H1 (cell line): ENCODE results near the gene OR10J4.

Experiments used
- CBX5 ChIP-seq: fragments of 300-800, 300-1000 bp; sonication (generic); IDR thresholded peaks from 2 replicates; pipeline ENCODE4 v1.7.1; 2016; ENCODE audit warnings: antibody characterized with exemption, low read length, low read depth
- MAFK ChIP-seq: IDR thresholded peaks from 2 replicates; pipeline ENCODE4 v1.6.1; 2012; ENCODE audit warnings: low read depth, mild to moderate bottlenecking, improper control_type of control experiment, low read length
- POLR2AphosphoS5 ChIP-seq: IDR thresholded peaks from 2 replicates; pipeline ENCODE4 v1.6.1; 2011; ENCODE audit warnings: low read depth, low read length
- RBBP5 ChIP-seq: IDR thresholded peaks from 2 replicates; pipeline ENCODE4 v1.7.1; 2012; ENCODE audit warnings: low read depth, mild to moderate bottlenecking, inconsistent platforms, low read length, moderate library complexity, borderline replicate concordance
- SIN3A ChIP-seq, 2 experiments: IDR thresholded peaks in 1 of 2; conservative IDR thresholded peaks in 1 of 2; 2 replicates each; pipeline ENCODE4 v1.6.1; 2011 to 2012; ENCODE audit warnings: low read length in 2 of 2, improper control_type of control experiment in 1 of 2, low read depth in 1 of 2, mild to moderate bottlenecking in 1 of 2
- SP2 ChIP-seq: IDR thresholded peaks from 2 replicates; pipeline ENCODE4 v1.6.1; 2012; ENCODE audit warnings: mild to moderate bottlenecking, low read length, inconsistent platforms
- SRF ChIP-seq: IDR thresholded peaks from 2 replicates; pipeline ENCODE4 v1.6.1; 2011; ENCODE audit warnings: mild to moderate bottlenecking, low read depth, low read length, moderate library complexity
- ZNF274 ChIP-seq: IDR thresholded peaks from 2 replicates; pipeline ENCODE4 v1.7.0; 2012; ENCODE audit warnings: low read length, borderline replicate concordance; ENCODE audit errors: extremely low read depth
- TF ChIP-seq, protein P1 (sequence below), 3 experiments: IDR thresholded peaks; 1 replicate in 2 of 3; 2 replicates in 1 of 3; pipeline versions ENCODE4 v1.5.1 to v1.6.1; 2011; ENCODE audit warnings: low read length in 3 of 3, mild to moderate bottlenecking in 3 of 3, inconsistent platforms in 2 of 3, low read depth in 1 of 3, moderate library complexity in 1 of 3; ENCODE audit not compliant: insufficient read depth in 1 of 3; ENCODE audit errors: control extremely low read depth in 1 of 3
- TF ChIP-seq, protein P2 (sequence below): IDR thresholded peaks from 2 replicates; pipeline ENCODE4 v1.6.1; 2012; ENCODE audit warnings: low read length, inconsistent platforms

DNA sequence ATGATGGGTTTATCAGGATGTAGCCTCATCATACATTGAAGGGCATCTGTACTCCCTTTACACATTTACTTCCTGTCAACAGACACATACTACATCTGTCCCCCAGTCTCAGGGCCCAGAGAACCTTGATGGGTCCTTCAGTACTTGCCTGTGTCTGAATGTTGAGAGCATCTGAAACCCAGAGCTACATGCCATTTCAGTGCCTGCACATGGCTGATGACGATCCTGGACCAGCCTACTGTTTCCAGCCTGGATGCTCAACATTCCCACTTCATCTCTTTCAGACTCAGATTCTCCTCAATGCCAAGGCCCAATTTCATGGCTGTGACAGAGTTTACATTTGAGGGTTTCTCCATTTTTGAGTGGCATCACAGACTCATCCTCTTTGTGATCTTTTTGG is at the start of gene OR10J4:
- TF ChIP-seq, protein P1, sequence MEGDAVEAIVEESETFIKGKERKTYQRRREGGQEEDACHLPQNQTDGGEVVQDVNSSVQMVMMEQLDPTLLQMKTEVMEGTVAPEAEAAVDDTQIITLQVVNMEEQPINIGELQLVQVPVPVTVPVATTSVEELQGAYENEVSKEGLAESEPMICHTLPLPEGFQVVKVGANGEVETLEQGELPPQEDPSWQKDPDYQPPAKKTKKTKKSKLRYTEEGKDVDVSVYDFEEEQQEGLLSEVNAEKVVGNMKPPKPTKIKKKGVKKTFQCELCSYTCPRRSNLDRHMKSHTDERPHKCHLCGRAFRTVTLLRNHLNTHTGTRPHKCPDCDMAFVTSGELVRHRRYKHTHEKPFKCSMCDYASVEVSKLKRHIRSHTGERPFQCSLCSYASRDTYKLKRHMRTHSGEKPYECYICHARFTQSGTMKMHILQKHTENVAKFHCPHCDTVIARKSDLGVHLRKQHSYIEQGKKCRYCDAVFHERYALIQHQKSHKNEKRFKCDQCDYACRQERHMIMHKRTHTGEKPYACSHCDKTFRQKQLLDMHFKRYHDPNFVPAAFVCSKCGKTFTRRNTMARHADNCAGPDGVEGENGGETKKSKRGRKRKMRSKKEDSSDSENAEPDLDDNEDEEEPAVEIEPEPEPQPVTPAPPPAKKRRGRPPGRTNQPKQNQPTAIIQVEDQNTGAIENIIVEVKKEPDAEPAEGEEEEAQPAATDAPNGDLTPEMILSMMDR (IDR thresholded peaks at IDR 0.05; ENCODE audit: control extremely low read depth in 1 of 3, insufficient read depth in 1 of 3, low read depth in 1 of 3, low read length in 3 of 3), result no peak
- no peak for TF ChIP-seq SP2
- no peak for TF ChIP-seq CBX5
- no peak for TF ChIP-seq POLR2AphosphoS5
- no peak for TF ChIP-seq RBBP5
- no peak for TF ChIP-seq ZNF274
- TF ChIP-seq, protein P2, sequence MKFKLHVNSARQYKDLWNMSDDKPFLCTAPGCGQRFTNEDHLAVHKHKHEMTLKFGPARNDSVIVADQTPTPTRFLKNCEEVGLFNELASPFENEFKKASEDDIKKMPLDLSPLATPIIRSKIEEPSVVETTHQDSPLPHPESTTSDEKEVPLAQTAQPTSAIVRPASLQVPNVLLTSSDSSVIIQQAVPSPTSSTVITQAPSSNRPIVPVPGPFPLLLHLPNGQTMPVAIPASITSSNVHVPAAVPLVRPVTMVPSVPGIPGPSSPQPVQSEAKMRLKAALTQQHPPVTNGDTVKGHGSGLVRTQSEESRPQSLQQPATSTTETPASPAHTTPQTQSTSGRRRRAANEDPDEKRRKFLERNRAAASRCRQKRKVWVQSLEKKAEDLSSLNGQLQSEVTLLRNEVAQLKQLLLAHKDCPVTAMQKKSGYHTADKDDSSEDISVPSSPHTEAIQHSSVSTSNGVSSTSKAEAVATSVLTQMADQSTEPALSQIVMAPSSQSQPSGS, result no peak
- TF ChIP-seq MAFK, result no peak
- no peak for TF ChIP-seq SRF
- TF ChIP-seq SIN3A (conservative IDR thresholded peaks at IDR 0.05 in 1 of 2, IDR thresholded peaks at IDR 0.05 in 1 of 2; ENCODE audit: low read depth in 1 of 2, low read length in 2 of 2), result no peak
